A549 treated with GW870086 at 1 μM for 4 hours (cell line): ENCODE data around the gene KMO. TPM values are rescaled to one million over a fixed set of nuclear protein-coding genes. Genes with fewer than 3 reads are reported as not detected.

Experiments
- total RNA-seq: library from RNA; stranded (reverse); fragments of 200-300 nt; extraction: Qiagen RNA extraction; gene quantifications from 5 replicates; pipeline ENCODE4 v1.2.3, GENCODE V29; 2022; ENCODE audit warnings: low read depth

KMO gene
- 0.58 to 1.4 TPM (median 0.90 TPM) in 5 replicates for total RNA-seq

GRCh38 chr1:241532162-241532531, at the start of gene KMO:
KMO (plus strand) TSS chr1:241532378; CDS start chr1:241532445, 67 bp downstream.

GRCh38 chr1:241519308-241520079, 12.7 kb upstream of the KMO start, which contains the start of gene FH:
FH (minus strand) TSS chr1:241519755; CDS start chr1:241519722, 33 bp downstream.

GRCh38 chr1:241640149-241640866, 108.1 kb downstream of the KMO start, which contains the start of the genes CHML and OPN3:
CHML (minus strand) TSS chr1:241640369; CDS start chr1:241635766, 4,603 bp downstream.
OPN3 (minus strand) TSS chr1:241640369; CDS start chr1:241640254, 115 bp downstream.

Other genes starting within 250 kb of the KMO start
- 0.09 TPM in 1 of 5 replicates, not detected in the others for gene RGS7, start 175.2 kb upstream of the KMO start, total RNA-seq
- gene FH, start 12.6 kb upstream of the KMO start, total RNA-seq, result 84.0 to 91.7 TPM (median 88.7 TPM) in 5 replicates
- 6.7 to 10.7 TPM (median 8.8 TPM) in 5 replicates for gene CHML, start 108.0 kb downstream of the KMO start, total RNA-seq
- gene OPN3, start 108.0 kb downstream of the KMO start, total RNA-seq, result 56.4 to 69.2 TPM (median 61.8 TPM) in 5 replicates
- gene WDR64, start 119.9 kb downstream of the KMO start, total RNA-seq, result not detected in 5 replicates